Measurements from ENCODE around the gene DNALI1. TPM values are rescaled to one million over a fixed set of nuclear protein-coding genes. Genes with fewer than 3 reads are reported as not detected.

DNALI1 gene
- polyA plus RNA-seq, 1 of the 3 experiments (the other 2 are of a cell fraction): 17.4 TPM

DNA sequence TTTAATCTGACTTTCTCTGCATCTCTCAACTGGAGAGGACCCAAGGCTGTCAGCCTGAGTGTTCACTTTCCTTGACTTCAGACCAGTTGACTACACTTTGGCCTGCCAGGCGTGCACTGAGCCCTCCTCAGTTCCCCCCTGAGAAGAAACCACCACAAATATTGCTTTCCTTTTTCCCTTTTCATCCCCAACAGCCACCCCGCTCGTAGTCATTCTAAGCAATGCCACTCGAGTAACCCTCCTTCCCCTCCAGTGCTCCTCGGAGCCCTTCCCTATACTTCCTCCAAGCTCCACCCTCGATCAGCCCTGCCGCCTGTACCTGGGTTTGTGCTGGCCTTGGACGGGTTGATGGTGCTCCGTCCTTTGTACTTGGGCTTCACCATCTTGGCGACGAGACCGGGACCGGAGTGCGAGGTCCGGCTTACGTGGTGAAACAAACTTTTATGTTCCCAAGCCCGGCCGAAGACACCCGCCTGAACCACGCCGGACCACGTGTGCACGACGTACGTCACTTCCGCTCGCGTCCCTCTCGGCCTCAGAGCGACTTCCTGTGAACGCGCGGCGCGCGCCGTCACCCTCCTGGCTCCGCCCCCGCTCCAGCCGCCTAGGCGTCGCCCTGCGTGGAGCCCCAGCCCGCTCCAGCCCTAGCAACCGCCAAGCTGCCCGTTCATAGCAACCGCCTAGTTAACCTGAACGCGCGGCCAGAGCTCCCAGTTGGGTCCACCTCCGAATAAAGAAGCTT is 38.9 kb downstream of the DNALI1 start, which contains the start of gene GNL2:
Gene GNL2, minus strand, starts transcription at position 498 of the 742 bp plus-strand sequence. Its CDS starts 115 bp downstream, at position 383.
- ChIA-PET CTCF (interaction anchor here (0.9 to 1.5 kb wide), 3 partner anchors 9 to 87 kb away, joined by 3 to 12 read pairs (median 4); no protein-coding TSS in a partner anchor), POLR2A (interaction anchor here (0.8 to 1.4 kb wide), 3 partner anchors 95 to 111 kb away, joined by 3 to 6 read pairs (median 3); partner anchors contain the start of gene CDCA8)
- Histone ChIP-seq H3K9me2 (no peaks in the 10 kb centered on the region), H2AFZ (ENCODE audit: low read depth) (peak within 1 kb of the TSS; percentile 95), H3K27me3 (ENCODE audit: insufficient read depth) (no peaks in the 10 kb centered on the region), H3K4me2 (peak within 1 kb of the TSS; percentile 99), H3F3A (replicated peaks; ENCODE audit: insufficient read depth) (no peaks in the 10 kb centered on the region), H3K9me3 (no peaks in the 10 kb centered on the region), H3K4me3 (ENCODE audit: low read depth in 2 of 2, low read length in 1 of 2) (peak within 1 kb of the TSS; percentile 84 to 87), H3K9ac (peak within 1 kb of the TSS; percentile 86), H3K36me3 (replicated peaks in 1 of 2; ENCODE audit: control insufficient read depth in 1 of 2, insufficient read depth in 2 of 2, low read length in 1 of 2) (peaks cover 24 to 30% of the 10 kb centered on the region in 2 experiments), H3K79me2 (ENCODE audit: insufficient read depth) (peaks cover 43% of the 10 kb centered on the region), H3K4me1 (ENCODE audit: control insufficient read depth in 1 of 2, insufficient read depth in 2 of 2, low read depth in 1 of 2, low read length in 1 of 2) (peaks cover 10 to 24% of the 10 kb centered on the region in 2 experiments; a peak in 3 of 4 replicates), H3K27ac (ENCODE audit: low read depth in 2 of 2, low read length in 1 of 2) (peak within 1 kb of the TSS; percentile 77 to 80), H4K20me1 (ENCODE audit: insufficient read depth) (peaks cover 8% of the 10 kb centered on the region)
- peak; percentile 96 for DNase-seq
- WGBS (ENCODE audit: low lambda C conversion rate): under 1% methylated on average over 27 of the region's 51 CpGs
- TF ChIP-seq GABPA (IDR thresholded peaks at IDR 0.05; ENCODE audit: low read depth): peak; percentile 89
- TF ChIP-seq, protein P1, sequence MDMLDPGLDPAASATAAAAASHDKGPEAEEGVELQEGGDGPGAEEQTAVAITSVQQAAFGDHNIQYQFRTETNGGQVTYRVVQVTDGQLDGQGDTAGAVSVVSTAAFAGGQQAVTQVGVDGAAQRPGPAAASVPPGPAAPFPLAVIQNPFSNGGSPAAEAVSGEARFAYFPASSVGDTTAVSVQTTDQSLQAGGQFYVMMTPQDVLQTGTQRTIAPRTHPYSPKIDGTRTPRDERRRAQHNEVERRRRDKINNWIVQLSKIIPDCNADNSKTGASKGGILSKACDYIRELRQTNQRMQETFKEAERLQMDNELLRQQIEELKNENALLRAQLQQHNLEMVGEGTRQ (IDR thresholded peaks at IDR 0.05; ENCODE audit: borderline replicate concordance, low read depth, low read length): peak; percentile 71
- peak; percentile 29 for TF ChIP-seq CHD2 (IDR thresholded peaks at IDR 0.05; ENCODE audit: low read length, partially characterized antibody)
- TF ChIP-seq RCOR1 (IDR thresholded peaks at IDR 0.05; ENCODE audit: low read length): 0 out of 2 replicates have a peak, but pooled peaks have one; percentile 5
- TF ChIP-seq, protein P2, sequence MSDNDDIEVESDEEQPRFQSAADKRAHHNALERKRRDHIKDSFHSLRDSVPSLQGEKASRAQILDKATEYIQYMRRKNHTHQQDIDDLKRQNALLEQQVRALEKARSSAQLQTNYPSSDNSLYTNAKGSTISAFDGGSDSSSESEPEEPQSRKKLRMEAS (IDR thresholded peaks at IDR 0.05; ENCODE audit: low read depth): peak; percentile 99
- TF ChIP-seq, protein P3, sequence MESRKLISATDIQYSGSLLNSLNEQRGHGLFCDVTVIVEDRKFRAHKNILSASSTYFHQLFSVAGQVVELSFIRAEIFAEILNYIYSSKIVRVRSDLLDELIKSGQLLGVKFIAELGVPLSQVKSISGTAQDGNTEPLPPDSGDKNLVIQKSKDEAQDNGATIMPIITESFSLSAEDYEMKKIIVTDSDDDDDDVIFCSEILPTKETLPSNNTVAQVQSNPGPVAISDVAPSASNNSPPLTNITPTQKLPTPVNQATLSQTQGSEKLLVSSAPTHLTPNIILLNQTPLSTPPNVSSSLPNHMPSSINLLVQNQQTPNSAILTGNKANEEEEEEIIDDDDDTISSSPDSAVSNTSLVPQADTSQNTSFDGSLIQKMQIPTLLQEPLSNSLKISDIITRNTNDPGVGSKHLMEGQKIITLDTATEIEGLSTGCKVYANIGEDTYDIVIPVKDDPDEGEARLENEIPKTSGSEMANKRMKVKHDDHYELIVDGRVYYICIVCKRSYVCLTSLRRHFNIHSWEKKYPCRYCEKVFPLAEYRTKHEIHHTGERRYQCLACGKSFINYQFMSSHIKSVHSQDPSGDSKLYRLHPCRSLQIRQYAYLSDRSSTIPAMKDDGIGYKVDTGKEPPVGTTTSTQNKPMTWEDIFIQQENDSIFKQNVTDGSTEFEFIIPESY (IDR thresholded peaks at IDR 0.05; ENCODE audit: borderline replicate concordance, low read depth): no peak
- no peak for TF ChIP-seq GATA2 (CRISPR knock-in tag; IDR thresholded peaks at IDR 0.05)
- TF ChIP-seq, protein P4, sequence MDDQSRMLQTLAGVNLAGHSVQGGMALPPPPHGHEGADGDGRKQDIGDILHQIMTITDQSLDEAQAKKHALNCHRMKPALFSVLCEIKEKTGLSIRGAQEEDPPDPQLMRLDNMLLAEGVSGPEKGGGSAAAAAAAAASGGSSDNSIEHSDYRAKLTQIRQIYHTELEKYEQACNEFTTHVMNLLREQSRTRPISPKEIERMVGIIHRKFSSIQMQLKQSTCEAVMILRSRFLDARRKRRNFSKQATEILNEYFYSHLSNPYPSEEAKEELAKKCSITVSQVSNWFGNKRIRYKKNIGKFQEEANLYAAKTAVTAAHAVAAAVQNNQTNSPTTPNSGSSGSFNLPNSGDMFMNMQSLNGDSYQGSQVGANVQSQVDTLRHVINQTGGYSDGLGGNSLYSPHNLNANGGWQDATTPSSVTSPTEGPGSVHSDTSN (IDR thresholded peaks at IDR 0.05): no peak
- TF ChIP-seq, protein P5, sequence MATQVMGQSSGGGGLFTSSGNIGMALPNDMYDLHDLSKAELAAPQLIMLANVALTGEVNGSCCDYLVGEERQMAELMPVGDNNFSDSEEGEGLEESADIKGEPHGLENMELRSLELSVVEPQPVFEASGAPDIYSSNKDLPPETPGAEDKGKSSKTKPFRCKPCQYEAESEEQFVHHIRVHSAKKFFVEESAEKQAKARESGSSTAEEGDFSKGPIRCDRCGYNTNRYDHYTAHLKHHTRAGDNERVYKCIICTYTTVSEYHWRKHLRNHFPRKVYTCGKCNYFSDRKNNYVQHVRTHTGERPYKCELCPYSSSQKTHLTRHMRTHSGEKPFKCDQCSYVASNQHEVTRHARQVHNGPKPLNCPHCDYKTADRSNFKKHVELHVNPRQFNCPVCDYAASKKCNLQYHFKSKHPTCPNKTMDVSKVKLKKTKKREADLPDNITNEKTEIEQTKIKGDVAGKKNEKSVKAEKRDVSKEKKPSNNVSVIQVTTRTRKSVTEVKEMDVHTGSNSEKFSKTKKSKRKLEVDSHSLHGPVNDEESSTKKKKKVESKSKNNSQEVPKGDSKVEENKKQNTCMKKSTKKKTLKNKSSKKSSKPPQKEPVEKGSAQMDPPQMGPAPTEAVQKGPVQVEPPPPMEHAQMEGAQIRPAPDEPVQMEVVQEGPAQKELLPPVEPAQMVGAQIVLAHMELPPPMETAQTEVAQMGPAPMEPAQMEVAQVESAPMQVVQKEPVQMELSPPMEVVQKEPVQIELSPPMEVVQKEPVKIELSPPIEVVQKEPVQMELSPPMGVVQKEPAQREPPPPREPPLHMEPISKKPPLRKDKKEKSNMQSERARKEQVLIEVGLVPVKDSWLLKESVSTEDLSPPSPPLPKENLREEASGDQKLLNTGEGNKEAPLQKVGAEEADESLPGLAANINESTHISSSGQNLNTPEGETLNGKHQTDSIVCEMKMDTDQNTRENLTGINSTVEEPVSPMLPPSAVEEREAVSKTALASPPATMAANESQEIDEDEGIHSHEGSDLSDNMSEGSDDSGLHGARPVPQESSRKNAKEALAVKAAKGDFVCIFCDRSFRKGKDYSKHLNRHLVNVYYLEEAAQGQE (IDR thresholded peaks at IDR 0.05; ENCODE audit: low read depth, low read length): peak; percentile 24; the same call in 1 of the 2 replicates
- TF ChIP-seq MXI1 (IDR thresholded peaks at IDR 0.05; ENCODE audit: low read depth, low read length): peak; percentile 99
- no peak for TF ChIP-seq SMC3 (IDR thresholded peaks at IDR 0.05; ENCODE audit: low read depth, low read length)
- no peak for TF ChIP-seq EZH2phosphoT487 (IDR thresholded peaks at IDR 0.05; ENCODE audit: borderline replicate concordance, low read depth)
- TF ChIP-seq SIN3A (IDR thresholded peaks at IDR 0.05; ENCODE audit: borderline replicate concordance, low read depth, low read length): 0 out of 2 replicates have a peak, but pooled peaks have one; percentile 89
- no peak for TF ChIP-seq RXRA (IDR thresholded peaks at IDR 0.05; ENCODE audit: borderline replicate concordance, low read depth)
- TF ChIP-seq, protein P6, sequence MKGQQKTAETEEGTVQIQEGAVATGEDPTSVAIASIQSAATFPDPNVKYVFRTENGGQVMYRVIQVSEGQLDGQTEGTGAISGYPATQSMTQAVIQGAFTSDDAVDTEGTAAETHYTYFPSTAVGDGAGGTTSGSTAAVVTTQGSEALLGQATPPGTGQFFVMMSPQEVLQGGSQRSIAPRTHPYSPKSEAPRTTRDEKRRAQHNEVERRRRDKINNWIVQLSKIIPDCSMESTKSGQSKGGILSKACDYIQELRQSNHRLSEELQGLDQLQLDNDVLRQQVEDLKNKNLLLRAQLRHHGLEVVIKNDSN (IDR thresholded peaks at IDR 0.05; ENCODE audit: borderline replicate concordance, low read depth): peak; percentile 95
- TF ChIP-seq POLR2AphosphoS5 (IDR thresholded peaks at IDR 0.05; ENCODE audit: low read depth, low read length): peak; percentile 94
- TF ChIP-seq TCF12 (IDR thresholded peaks at IDR 0.05): no peak
- no peak for TF ChIP-seq TEAD4 (IDR thresholded peaks at IDR 0.05; ENCODE audit: borderline replicate concordance, insufficient read depth)
- no peak for TF ChIP-seq YY1 (IDR thresholded peaks at IDR 0.05; ENCODE audit: low read depth)
- TF ChIP-seq, protein P7, sequence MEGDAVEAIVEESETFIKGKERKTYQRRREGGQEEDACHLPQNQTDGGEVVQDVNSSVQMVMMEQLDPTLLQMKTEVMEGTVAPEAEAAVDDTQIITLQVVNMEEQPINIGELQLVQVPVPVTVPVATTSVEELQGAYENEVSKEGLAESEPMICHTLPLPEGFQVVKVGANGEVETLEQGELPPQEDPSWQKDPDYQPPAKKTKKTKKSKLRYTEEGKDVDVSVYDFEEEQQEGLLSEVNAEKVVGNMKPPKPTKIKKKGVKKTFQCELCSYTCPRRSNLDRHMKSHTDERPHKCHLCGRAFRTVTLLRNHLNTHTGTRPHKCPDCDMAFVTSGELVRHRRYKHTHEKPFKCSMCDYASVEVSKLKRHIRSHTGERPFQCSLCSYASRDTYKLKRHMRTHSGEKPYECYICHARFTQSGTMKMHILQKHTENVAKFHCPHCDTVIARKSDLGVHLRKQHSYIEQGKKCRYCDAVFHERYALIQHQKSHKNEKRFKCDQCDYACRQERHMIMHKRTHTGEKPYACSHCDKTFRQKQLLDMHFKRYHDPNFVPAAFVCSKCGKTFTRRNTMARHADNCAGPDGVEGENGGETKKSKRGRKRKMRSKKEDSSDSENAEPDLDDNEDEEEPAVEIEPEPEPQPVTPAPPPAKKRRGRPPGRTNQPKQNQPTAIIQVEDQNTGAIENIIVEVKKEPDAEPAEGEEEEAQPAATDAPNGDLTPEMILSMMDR (IDR thresholded peaks at IDR 0.05): no peak
- no peak for TF ChIP-seq RFX5 (IDR thresholded peaks at IDR 0.05; ENCODE audit: low read length)

Data from SK-N-SH (cell line).